Fibroblast of the aortic adventitia (primary cell): ENCODE results near the gene PPARD. TPM values are rescaled to one million over a fixed set of nuclear protein-coding genes. Genes with fewer than 3 reads are reported as not detected.
A peak's percentile ranks its signal among the peaks of the same experiment; 100 is the strongest.

Source experiments
- DNase-seq: peaks from one replicate; pipeline ENCODE4 v3.0.0-alpha.2; 2010; ENCODE audit warnings: low read depth
- H3K4me3 ChIP-seq: 2 replicates; pipeline ENCODE4 v1.5.1; 2011; ENCODE audit warnings: low read depth, mild to moderate bottlenecking, control low read depth, low read length, moderate library complexity
- total RNA-seq: library from RNA; depleted of rRNA; stranded (reverse); fragments of >200 nt; gene quantifications from 2 replicates; pipeline ENCODE4 v1.2.3, GENCODE V29; 2012; ENCODE audit warnings: low replicate concordance
- TF ChIP-seq, protein P1 (sequence below): IDR thresholded peaks from 2 replicates; pipeline ENCODE4 v1.5.1; 2011; ENCODE audit warnings: mild to moderate bottlenecking, low read length, control low read depth, inconsistent platforms; ENCODE audit not compliant: insufficient read depth

Gene PPARD
- total RNA-seq, 1 donor = 10.4 TPM

- H3K4me3 ChIP-seq = no peak overlapping the region
- DNase-seq = no peak
- TF ChIP-seq, protein P1, sequence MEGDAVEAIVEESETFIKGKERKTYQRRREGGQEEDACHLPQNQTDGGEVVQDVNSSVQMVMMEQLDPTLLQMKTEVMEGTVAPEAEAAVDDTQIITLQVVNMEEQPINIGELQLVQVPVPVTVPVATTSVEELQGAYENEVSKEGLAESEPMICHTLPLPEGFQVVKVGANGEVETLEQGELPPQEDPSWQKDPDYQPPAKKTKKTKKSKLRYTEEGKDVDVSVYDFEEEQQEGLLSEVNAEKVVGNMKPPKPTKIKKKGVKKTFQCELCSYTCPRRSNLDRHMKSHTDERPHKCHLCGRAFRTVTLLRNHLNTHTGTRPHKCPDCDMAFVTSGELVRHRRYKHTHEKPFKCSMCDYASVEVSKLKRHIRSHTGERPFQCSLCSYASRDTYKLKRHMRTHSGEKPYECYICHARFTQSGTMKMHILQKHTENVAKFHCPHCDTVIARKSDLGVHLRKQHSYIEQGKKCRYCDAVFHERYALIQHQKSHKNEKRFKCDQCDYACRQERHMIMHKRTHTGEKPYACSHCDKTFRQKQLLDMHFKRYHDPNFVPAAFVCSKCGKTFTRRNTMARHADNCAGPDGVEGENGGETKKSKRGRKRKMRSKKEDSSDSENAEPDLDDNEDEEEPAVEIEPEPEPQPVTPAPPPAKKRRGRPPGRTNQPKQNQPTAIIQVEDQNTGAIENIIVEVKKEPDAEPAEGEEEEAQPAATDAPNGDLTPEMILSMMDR = no peak
Observed at GRCh38 chr6:35358086-35358485, 15.7 kb downstream of the PPARD start.

DNA sequence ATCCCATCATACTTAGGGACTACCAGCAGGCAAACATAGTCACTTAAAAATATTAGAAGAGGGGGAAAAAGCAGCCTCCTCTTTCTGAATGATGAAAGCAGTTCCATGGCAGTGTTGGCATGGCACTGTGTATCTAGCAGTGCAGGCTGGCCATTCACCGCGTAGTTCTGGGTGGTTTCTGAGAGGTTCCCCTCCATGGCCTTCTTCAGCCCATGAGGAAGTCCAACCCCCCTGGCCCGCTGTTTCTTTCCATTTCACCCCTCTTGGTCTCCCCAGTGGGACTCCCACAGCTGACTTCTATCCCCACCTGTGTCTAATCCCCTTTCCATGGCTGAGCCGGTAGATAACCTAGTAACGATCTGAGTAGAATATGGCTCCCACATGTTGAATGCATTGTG, 17.0 kb downstream of the PPARD start:
- no peak for DNase-seq
- no peak overlapping the region for H3K4me3 ChIP-seq
- TF ChIP-seq, protein P1 = no peak

GRCh38 chr6:35359744-35360348, 17.5 kb downstream of the PPARD start:
- peak; percentile 96 for DNase-seq
- TF ChIP-seq, protein P1 = no peak
- H3K4me3 ChIP-seq = no peak overlapping the region

GRCh38 chr6:35360349-35361138, 18.2 kb downstream of the PPARD start:
- DNase-seq = no peak
- TF ChIP-seq, protein P1 = no peak
- no peak overlapping the region for H3K4me3 ChIP-seq

GRCh38 chr6:35362200-35362599, 19.8 kb downstream of the PPARD start:
- H3K4me3 ChIP-seq = no peak overlapping the region
- TF ChIP-seq, protein P1 = no peak
- no peak for DNase-seq

DNA sequence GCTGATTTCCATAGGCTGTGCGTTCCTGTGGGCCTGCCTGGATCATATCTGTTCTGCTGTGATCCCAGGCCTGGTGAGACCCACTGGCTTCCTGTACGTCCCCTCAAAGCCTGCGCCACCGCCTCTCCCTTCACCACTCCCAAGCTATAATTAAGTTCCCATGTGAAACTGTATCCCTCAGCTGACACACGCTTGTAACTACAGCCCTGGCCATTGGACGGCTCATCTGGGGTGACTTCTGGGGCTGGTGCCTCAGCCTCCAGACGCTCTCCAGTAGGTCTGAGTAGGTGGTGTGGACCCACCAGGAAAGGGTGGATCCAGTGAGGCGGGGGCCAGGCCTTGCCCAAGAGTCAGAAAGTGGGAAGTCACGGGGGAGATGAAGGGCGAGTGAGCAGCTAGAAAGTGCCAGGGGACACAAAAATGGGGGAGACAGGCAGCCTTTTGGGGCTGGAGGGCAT, 21.0 kb downstream of the PPARD start:
- no peak for DNase-seq

More for the DNA sequence above, 21.0 kb downstream of the PPARD start:
- TF ChIP-seq, protein P1 = no peak
- H3K4me3 ChIP-seq = no peak overlapping the region
